Activated CD4-positive, CD25-positive, alpha-beta regulatory T cell treated with anti-CD3 and anti-CD28 coated beads, Interleukin-2, amount 50 U/mL, for 16 hours (primary cell): ENCODE data around the gene VPREB3.

ENCODE experiments used
- DNase-seq: peaks from one replicate; pipeline ENCODE4 v3.0.0-alpha.2; 2020; ENCODE audit warnings: low read depth, low spot score

VPREB3 gene

GRCh38 chr22:23764899-23765881 lies 11.0 kb upstream of the VPREB3 start:
- DNase-seq: no peak

DNA sequence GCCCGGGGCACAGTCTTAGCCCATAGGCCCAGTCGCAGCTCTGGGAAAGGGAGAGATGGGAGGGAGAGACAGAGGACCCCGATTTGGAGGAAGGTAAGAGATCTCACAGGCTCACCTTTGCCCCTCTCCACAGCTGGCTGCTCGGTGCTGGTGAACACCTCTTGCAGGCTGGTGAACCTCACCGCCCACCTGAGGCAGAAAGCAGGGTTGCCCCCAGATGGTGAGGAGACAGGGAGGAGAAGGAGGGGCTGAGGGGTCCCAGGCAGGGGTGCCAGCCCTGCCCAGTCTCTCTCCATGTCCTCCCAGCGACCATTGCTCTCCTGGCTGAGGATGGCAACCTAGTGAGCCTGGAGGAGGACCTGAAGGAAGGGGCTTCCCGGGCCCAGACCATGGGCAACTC lies 9.7 kb upstream of the VPREB3 start:
- no peak for DNase-seq

- no peak for DNase-seq
Measured at GRCh38 chr22:23763579-23763945, 9.3 kb upstream of the VPREB3 start.

DNA sequence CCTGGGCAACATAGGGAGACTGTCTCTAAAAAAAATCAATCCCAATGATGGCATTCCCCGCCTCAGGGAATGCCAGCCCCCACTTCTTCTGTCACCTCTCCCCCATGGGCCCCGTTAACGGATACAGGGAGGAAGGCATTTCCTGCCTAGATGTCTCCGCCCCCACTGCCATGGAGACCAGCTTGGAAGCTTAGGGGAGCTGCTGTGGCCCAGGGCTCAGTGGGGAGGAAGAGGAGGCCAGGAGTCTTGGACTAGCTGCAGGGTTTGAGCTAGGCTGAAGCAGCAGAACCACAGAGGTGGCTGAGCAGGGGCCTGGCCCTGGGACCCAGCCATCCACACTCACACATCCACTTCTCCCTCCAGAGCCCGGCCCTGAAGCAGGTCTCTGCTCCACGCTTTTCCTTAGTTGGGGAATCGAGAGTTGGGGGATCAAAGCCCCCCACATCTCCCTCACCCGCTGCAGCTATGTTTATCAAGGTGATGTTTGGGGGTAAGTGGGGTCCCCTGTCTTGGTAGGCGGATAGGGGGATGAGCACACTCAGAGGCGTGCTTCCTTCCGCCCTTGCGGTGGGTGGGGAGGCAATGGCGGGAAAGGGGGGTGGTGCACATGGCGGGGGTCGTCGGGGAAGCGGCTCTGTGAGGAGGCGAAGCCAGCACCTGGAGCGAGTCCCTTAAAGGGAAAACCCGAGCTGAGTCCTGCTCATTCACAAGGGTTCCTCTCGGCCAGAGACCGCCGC lies 8.8 kb upstream of the VPREB3 start, which contains the start of gene C22orf15:
Gene C22orf15, plus strand, starts transcription at position 149 of the 737 bp plus-strand sequence. Its CDS starts 317 bp downstream, at position 466.
- no peak for DNase-seq

DNA sequence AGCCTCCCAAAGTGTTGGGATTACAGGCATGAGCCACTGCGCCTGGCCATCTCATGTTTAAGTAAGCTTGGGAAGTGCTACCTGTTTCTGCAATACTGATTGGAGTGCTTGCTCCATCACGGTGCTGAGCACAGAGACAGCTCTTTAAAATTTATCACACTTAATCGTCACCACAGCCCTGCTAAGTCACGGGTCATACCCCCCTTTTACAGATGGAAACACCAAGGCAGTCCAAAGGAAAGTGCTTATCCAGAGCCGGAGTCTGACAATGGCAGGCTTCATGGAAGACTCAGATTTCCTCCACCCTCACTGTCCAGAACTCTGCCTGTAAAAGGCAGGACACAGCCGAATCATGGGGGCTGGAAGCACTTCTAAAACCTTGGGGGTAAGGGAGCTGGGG lies 5.8 kb upstream of the VPREB3 start:
- DNase-seq: no peak

GRCh38 chr22:23759566-23759965 lies 5.3 kb upstream of the VPREB3 start:
- DNase-seq: no peak

GRCh38 chr22:23756891-23757290 lies 2.7 kb upstream of the VPREB3 start:
- DNase-seq: no peak

GRCh38 chr22:23755711-23756110 lies 1.5 kb upstream of the VPREB3 start:
- no peak for DNase-seq

GRCh38 chr22:23754980-23755636 lies 883 bp upstream of the VPREB3 start:
- no peak for DNase-seq

DNA sequence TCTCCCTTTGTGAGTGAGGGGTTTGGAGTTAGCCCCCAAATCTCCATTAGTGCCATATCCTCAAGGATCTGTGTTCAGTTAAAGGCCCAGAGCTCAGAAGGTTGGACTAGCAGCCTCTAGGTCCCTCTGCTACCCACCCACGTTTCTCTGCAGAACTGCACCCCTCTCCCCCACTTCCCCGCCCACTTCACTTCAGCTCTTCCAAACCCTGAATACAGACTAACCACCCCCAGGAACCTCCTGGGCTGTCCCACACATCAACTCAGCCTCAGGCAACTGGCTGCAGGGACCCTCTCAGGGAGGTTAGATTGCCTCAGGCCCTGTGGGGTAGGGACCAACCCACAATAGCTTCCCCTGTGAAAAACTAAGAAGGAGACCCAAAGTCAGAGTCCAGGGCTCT lies 840 bp downstream of the VPREB3 start:
- no peak for DNase-seq

DNA sequence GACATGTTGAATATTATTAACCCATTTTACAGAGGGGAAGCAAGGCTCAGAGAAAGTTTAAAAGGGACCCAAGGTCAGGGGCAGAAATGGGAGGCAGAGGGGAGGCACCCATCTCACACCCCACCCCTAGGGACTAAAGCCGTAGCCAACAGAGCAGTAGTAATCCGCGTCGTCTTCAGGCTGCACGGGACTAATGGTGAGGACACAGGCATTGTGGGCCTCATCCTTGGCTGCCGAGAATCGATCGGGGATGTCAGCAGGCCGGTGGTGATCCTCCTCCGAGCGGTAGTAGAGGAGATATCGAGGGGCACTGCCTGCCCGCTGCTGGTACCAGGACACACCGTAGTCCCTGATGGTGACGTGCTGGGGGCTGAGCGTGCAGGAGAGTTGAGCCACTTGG lies 1.5 kb downstream of the VPREB3 start:
- DNase-seq: no peak

- no peak for DNase-seq
Measured at GRCh38 chr22:23752090-23752691, 2.0 kb downstream of the VPREB3 start.

DNA sequence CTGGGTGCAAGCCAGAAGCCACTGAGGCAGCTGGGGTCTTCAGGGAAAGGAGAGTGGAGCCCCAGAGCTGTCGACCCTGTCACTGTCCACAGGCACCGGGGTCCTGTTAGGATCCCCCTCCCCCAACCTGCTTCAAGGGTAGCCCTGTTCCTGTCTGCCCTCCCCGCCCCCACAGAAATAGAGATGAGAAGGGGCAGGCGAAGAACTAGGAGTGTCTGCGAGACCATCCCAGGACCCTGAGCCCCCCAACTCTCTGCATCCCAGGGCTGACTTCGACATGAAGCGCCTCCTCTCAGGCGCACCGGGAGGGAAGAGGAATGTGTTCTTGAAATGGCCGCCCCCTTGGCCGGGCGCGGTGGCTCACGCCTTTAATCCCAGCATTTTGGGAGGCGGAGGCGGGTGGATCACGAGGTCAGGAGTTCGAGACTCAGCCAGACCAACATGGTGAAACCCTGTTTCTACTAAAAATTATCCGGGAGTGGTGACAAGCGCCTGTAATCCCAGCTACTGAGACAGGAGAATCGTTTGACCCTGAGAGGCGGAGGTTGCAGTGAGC lies 2.7 kb downstream of the VPREB3 start:
- no peak for DNase-seq

- DNase-seq: peak; percentile 66
Measured at GRCh38 chr22:23750714-23751440, 3.3 kb downstream of the VPREB3 start, which contains the start of gene ZNF70. Gene ZNF70 (minus strand): TSS chr22:23751112. CDS start chr22:23745140, 5,972 bp downstream.

DNA sequence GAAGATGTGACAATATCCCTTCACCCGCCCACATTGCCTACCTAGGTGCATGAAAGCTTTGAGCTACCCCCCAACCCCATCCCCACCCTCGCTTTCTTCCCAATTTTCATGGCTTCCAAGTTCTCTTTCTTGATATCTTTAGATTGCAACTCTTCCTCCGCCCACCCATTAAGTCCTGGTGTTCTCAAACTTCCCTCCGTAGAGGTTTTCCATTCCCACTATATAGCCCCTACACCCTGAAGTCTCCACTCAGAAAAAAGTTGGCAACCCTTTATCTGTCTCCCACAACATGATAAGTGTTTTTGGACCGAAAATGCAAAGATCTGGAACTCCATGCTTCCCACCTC lies 3.9 kb downstream of the VPREB3 start:
- DNase-seq: no peak

- DNase-seq: no peak
Measured at GRCh38 chr22:23749841-23750301, 4.4 kb downstream of the VPREB3 start.

GRCh38 chr22:23745791-23746190 lies 8.4 kb downstream of the VPREB3 start:
- no peak for DNase-seq

- DNase-seq: no peak
Measured at GRCh38 chr22:23744485-23744884, 9.7 kb downstream of the VPREB3 start.

DNA sequence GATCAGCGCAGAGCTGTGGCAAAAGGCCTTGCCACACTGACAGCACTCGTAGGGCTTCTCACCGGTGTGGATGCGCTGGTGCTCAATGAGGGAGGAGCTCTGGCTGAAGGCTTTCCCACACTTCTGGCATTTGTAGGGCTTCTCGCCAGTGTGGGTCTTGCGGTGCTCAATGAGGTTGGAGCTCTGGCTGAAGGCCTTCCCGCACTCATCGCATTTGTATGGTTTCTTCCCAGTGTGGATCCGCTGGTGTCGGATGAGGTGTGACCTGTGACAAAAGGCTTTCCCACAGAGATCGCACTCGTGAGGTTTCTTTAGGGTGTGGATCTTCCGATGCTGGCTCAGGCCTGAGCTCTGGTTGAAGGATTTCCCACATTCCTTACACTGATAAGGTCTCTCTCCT lies 10.2 kb downstream of the VPREB3 start:
- DNase-seq: no peak

DNA sequence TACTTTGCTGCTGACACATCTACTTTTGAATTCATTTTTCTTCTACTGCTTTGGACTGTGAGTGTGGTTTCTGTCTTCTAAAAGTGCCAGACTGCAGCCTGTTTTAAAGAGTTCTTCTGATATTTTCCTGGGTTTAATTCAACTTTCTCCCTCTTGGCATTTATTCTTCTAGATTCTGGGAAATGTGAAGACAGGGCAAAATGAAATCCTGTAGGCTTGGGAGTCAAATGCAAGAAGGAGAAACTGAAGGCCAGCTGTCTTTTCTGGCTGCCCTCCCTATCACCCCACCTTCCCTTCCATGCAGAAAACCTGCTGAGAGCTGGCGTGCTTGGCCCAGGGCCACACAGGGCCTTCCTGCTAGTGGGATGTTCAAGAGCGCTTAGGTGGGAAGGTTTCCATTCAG lies 10.9 kb downstream of the VPREB3 start:
- DNase-seq: no peak
